T-helper 2 cell (primary cell): ENCODE data around the gene TTC7B.

Experiments used
- DNase-seq, 5 experiments: peaks; one replicate each; pipeline versions ENCODE4 v3.0.0 to v3.0.0-alpha.2; 2012 to 2022

TTC7B gene

DNA sequence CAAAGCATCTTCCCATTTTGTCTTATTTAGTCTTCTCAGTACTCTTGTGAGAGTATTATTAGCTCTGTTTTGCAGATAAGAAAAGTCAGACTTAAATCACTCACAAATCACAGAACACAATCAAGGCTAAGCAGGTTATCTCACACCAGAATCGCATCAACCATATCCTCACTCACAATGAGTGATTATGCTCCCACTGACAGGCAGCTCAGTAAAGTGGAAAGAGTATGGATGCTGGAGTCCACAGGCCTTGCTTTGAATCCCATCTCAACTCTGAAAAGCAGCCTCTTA lies 43.1 kb downstream of the TTC7B start:
- no peak for DNase-seq

GRCh38 chr14:90767899-90768298 lies 48.3 kb downstream of the TTC7B start:
- DNase-seq = no peak

DNA sequence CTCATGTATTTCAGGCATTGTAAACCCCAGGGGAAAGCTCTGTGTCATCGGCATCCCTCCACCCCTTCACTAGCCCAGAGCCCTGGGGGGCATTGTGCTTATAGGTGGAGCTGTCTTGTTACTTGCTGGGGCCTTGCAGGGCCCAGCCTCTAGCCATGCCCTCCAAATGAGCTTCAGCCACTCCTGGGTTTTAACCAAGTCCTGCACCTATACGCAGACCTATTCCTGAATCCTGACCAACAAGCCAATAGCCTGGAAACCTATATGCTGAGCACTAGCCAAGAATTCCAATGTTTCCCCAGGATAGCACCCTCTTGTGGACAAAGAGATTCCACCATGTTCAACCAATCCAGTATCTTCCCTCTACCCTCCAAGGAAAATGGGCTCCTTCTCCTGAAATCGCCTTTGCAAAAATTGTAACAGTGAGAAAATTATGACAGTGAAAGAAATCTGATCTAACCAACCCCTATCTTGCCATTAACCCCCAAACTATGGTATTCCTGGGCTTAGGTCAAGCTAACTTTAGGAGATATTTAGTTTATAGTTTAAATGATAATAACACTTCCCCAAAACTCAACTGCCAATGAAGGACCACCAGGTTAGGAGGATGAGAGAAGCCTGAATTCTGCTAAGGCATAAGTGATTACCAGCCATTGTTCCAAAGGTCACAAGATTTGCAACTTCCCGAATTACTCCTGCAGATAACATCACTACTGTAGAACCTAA lies 55.5 kb downstream of the TTC7B start:
- DNase-seq = no peak

DNA sequence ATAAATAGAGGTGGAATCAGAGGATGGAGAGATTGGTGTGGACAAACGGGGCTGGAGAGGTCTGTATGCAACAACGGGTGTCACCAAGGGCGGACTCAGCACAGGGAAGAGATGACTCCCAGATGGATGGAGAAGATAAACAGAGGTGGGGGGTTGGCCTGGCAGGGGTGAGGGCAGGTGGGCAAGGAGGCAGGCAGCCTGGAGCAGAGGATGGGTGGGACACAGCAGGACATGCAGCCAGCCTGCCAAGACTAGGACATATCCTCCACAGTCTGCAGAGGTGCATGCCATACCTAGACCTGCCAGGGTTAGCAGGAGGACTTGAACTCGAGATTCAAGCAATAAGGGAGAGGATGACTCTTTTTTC lies 56.2 kb downstream of the TTC7B start:
- no peak for DNase-seq

DNA sequence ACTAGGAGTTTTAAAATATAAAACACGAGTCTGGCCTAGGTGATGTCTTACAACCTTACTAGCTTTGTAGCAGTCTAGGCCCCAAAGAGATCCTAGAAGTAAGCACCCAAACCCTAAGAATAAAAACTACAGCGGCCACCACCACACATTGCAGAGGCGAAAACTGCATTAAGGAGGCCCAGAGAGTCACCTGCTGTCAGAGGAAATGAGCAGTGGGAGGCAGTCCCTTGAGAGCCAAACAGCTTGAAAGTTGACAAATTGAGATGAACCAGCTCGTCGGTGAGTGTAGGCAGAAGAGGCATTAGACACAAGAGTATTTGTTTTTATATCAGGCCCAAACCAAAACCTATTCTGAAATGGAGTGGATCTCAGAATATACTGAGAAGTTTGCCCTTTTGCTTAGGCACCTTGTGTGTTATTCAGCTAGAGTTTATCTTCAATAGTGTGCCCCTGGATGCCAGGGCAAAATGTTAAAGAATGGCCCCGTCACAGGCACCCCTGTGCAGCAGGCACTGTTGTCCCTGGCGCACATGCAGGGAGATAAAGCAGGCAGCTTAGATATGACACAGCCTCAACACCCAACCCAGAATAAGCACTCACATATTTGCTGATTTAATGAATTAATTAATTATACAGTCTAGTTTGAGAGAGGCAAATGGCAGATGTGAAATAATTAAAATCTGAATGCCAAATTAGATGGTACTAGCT lies 56.7 kb downstream of the TTC7B start:
- DNase-seq = peak in 1 of 5 experiments; percentile 27

- DNase-seq = peak in 1 of 5 experiments; percentile 11
Observed at GRCh38 chr14:90758959-90759358, 57.3 kb downstream of the TTC7B start.

- peak; percentile 90 to 96 (median 92) for DNase-seq
Observed at GRCh38 chr14:90758028-90758889, 58.0 kb downstream of the TTC7B start.

DNA sequence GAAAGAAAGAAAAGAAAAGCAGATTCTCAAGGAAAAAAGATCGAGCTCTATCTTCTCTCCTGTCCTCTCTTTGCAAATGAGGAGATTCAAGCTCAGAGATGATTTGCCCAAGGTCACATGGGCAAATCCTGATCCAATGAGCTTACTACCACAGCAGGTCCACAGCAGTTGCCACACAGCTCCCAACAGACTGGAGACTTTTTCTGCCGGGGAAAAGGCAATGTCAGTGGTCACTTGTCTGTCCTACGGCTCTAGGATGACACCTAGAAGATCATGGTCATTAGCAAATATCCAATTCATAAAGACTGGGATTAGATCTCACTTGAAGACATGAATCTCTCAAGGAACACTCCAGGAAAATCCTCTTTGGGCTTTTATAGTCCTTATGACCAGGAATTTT lies 58.8 kb downstream of the TTC7B start:
- DNase-seq = no peak

- DNase-seq = no peak
Observed at GRCh38 chr14:90756755-90757345, 59.4 kb downstream of the TTC7B start.

- DNase-seq = peak in 1 of 5 experiments; percentile 8
Observed at GRCh38 chr14:90755661-90756304, 60.4 kb downstream of the TTC7B start.

GRCh38 chr14:90753456-90754005 lies 62.7 kb downstream of the TTC7B start:
- no peak for DNase-seq

- DNase-seq = no peak
Observed at GRCh38 chr14:90750701-90751100, 65.5 kb downstream of the TTC7B start.

GRCh38 chr14:90750191-90750590 lies 66.0 kb downstream of the TTC7B start:
- no peak for DNase-seq

DNA sequence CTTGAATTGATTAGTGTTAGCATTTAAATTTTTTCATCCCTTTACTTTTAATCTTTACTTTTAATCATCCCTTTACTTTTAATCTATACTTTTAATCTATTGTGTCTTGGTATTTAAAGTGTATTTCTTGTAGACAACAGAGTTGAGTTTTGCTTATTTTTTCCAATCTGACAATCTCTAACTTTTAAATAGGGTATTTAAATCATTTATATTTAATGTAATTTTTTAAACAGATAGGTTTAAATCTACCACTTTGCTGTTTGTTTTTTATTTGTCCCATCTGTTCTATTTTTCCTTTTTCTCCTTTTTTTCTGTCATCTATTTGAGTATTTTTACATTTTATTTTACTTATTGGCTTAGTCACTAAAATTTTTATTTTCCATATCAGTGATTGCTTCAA lies 68.3 kb downstream of the TTC7B start:
- DNase-seq = no peak

- DNase-seq = no peak
Observed at GRCh38 chr14:90743826-90744225, 72.4 kb downstream of the TTC7B start.

DNA sequence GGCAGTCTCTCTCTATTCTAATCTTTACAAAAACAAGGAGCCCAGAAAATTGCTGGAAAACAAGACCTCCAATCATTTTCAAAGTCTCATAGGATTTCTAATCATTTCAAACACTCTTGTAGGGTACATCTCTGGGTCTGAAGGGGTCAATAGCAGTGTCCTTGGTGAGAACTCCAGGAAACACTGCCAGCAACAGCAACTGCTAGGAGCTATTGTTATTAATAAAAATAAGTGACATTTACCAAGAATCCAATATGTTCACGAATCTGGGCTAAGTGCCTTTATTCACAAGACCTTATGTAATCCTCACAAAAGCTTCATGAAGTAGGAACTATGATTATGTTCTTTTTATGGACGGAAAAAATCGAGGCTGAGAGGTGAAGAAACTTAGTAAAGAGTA lies 72.8 kb downstream of the TTC7B start:
- no peak for DNase-seq

GRCh38 chr14:90742729-90743128 lies 73.5 kb downstream of the TTC7B start:
- no peak for DNase-seq

DNA sequence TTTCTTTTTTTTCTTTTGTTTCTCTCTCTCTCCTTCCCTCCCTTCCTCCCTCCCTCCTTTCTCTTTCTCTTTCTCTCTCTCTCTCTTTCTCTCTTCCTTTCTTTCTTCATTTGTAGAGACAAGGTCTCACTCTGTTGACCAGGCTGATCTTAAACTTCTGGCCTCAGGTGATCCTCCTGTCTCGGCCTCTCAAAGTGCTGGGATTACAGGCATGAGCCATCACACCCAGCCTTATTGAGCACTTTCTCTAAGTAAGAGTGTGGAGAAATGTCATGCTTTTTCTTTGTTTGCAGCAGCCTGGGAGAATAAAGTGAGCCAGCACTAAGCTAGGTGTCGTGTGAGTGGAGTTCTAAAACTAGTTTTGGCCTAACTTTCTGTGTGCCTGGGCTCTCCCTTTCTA lies 74.0 kb downstream of the TTC7B start:
- DNase-seq = no peak

DNA sequence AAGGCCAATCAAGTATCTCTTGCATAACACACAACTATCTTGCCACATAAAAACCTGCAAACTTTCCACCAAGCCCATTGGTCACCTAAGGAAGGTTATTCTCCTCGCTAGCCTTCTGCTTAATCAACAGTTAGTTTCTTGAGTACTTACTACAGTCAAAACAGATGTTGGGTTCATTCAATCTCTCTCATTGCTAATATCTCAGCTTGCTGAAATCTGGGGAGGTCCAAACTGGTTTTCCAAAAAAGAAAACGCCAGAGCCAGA lies 74.6 kb downstream of the TTC7B start:
- DNase-seq = no peak

DNA sequence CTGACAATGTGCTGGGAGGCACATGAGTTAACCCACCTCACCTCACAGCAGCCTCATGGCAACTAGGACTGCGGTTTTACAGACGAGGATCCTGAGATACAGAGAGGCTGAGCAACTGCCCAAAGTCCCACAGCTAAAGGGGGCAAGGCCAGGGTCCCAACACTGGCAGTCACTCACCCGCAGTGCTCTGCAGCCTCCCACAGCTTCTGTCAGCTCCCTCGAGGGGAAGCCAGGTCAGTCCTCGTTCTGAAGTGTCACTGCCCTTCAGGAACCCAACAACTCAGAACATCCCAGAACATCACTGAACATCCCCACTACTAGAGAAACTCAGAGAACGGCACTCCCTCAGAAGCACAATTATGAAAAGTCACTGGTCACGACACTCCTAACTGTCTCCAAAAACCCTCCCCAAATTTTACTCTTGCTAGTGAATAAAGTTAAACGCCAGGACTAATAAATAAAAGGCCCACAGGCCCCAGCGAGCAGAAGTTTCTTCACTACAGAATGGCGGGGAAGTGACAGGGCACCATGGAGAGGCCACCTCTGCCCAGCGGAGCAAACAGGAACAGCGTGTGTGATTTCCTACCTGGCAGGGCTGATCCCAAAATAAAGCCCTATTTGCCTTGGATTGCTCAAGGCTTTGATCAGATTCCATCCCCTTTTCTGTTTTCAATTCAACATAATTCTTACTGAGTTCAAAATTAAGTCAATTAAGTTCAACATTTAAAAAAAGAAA lies 75.1 kb downstream of the TTC7B start:
- DNase-seq = no peak

- no peak for DNase-seq
Observed at GRCh38 chr14:90740081-90740480, 76.1 kb downstream of the TTC7B start.
